GM18517 (cell line): Measurements from ENCODE around the gene CBFA2T2.
"Not testable (repeated sequence)": the region's sequence is repeated elsewhere in the genome, so short reads cannot be mapped to it uniquely, and the experiment has no call there.

Source experiments
- ATAC-seq: cut with Tn5 transposase; IDR thresholded peaks from one replicate; pipeline ENCODE4 v1.9.1; 2021; ENCODE audit warnings: mild to moderate bottlenecking, moderate library complexity; ENCODE audit not compliant: unreplicated experiment

Gene CBFA2T2

GRCh38 chr20:33689973-33690372, 200.1 kb downstream of the CBFA2T2 start:
- ATAC-seq: no peak

GRCh38 chr20:33693289-33693688, 203.4 kb downstream of the CBFA2T2 start:
- ATAC-seq: no peak

- no peak for ATAC-seq
Observed at GRCh38 chr20:33693741-33694638, 204.1 kb downstream of the CBFA2T2 start.

GRCh38 chr20:33694639-33695012, 204.7 kb downstream of the CBFA2T2 start:
- ATAC-seq: no peak

- ATAC-seq: no peak
Observed at GRCh38 chr20:33696448-33696847, 206.6 kb downstream of the CBFA2T2 start.

- ATAC-seq: no peak
Observed at GRCh38 chr20:33697129-33697528, 207.2 kb downstream of the CBFA2T2 start.

- not testable (repeated sequence) for ATAC-seq
Observed at GRCh38 chr20:33698966-33699365, 209.1 kb downstream of the CBFA2T2 start.
